Pancreas (tissue), 10 donors: ENCODE data around the gene ATP13A3. TPM values are rescaled to one million over a fixed set of nuclear protein-coding genes. Genes with fewer than 3 reads are reported as not detected.
A peak's percentile ranks its signal among the peaks of the same experiment; 100 is the strongest.

Source experiments
- ATAC-seq, 4 donors: fragments of 200-7000 bp; cut with Tn5 transposase; one replicate each; pipeline versions ENCODE4 v1.8.0 to v1.9.1; 2020; ENCODE audit warnings: mild to moderate bottlenecking in 4 of 4, moderate library complexity in 4 of 4
- DNase-seq, 6 donors: peaks; one replicate each; pipeline ENCODE4 v3.0.0-alpha.2; 2020
- FAIRE-seq: peaks from 2 replicates; lab custom pipeline; 2012; peaks lifted over from hg19 to GRCh38; lab: Jason Lieb, UNC
- H3K27ac ChIP-seq, 4 donors: fragments of 200-600 bp; sonication (generic); 1 replicate in 3 of 4; 2 replicates in 1 of 4; pipeline versions ENCODE4 v1.5.0 to v1.8.0; 2020
- H3K27me3 ChIP-seq, 4 donors: fragments of 200-600 bp; one replicate each; pipeline ENCODE4 v1.8.0; 2021
- H3K36me3 ChIP-seq, 3 donors: fragments of 200-600 bp; sonication (generic) in 1 of 3; one replicate each; pipeline versions ENCODE4 v1.5.0 to v1.8.0; 2020 to 2021
- H3K4me1 ChIP-seq, 3 donors: fragments of 200-600 bp; one replicate each; pipeline ENCODE4 v1.8.0; 2021
- H3K4me3 ChIP-seq, 4 donors: fragments of 200-600 bp; sonication (generic) in 2 of 4; one replicate each; pipeline versions ENCODE4 v1.5.0 to v1.8.0; 2020 to 2021
- H3K9me3 ChIP-seq, 4 donors: fragments of 200-600 bp; one replicate each; pipeline ENCODE4 v1.8.0; 2021
- WGBS, 2 donors: extraction: QIAGEN DNeasy Blood & Tissue Kit; methylation state at CpG; one replicate each; pipeline ENCODE4 v1.1.7; 2013; 5-methylcytosine and 5-hydroxymethylcytosine counted together
- intact Hi-C, 3 donors: fragments of 100-400 bp; cut with DNase I; formaldehyde crosslinking; loops; one replicate each; pipeline versions ENCODE4 v1.11.1 to v1.14.2; 2022
- polyA plus RNA-seq, 2 donors: library from polyadenylated mRNA; stranded (reverse); fragments of 200-250 nt; gene quantifications; one replicate each; pipeline ENCODE4 v1.2.3, GENCODE V29; 2013
- total RNA-seq, 6 donors: library from RNA; stranded (reverse); fragmentation: NEBNext Ultra II Directional in 4 of 6; extraction: Animal tissue kit (Norgen Biotek cat#: 25700) in 4 of 6; gene quantifications; one replicate each; pipeline versions ENCODE4 v1.2.1 to v1.2.4, GENCODE V29; 2021 to 2023
- TF ChIP-seq, protein P1 (sequence below), 4 donors: fragments of 200-600 bp; sonication (generic) in 3 of 4; IDR thresholded peaks; one replicate each; pipeline versions ENCODE4 v1.5.0 to v1.8.0; 2021; ENCODE audit warnings: antibody characterized with exemption in 4 of 4
- donor health status: healthy with polysubstance abuse.
- donor health status: DM: no; HTN: no; CAD: no; lungs with moderate emphysema.
- donor health status: DM: no; HTN: no; CAD: no.
- donor health status: control.
- donor health status: control.
- donor health status: Bipolar disorder and iron deficiency.
- donor health status: DM: yes; HTN: yes; CAD: no.
- donor health status: DM: no; HTN: no; CAD: no.
- donor health status: DM: no; HTN: no; CAD: no.
- donor health status: DM: yes; HTN: yes; CAD: no.

Gene ATP13A3
- total and polyA plus RNA-seq, 8 donors, result 9.3 to 66.6 (median 24.7) TPM

DNA sequence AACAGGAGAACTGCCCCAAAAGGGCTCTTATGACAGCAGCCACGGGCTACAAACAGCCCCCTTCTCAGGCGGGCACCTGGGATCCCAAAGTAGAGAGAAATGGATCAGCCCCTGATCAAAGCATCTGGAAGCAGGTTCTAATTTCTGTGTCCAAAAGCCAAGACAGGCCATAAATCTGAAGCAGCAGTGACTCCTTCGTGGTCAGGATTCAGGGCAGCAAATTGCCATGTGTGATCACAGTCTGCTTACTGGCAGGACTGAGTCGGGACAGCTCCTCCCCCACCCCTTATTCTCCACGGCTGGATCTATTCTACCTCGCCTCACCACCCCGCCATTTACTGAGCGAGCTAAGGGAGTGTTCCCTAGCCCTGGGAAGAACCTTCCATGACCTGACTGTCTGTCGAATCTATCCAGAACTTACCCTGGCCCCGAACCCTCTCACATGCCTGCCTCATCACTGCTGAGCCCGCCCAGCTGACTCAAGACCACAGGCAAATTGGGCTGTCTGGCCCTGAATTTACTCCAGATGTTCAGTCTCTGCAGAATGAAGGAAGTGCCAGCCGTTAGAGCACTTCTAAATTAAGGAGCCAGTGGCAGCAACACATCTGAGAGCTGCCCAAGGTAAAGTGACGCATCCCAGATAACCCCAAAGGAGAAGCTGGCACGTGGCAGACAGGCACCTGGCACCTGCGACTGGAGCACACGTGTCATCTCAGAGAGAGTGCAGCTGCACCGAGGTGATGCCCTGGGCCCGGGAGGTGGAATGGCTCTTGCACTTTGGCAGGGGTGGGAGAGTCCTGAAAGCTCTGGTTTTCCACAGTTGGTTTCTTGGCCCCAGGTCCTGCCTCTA, 118.6 kb downstream of the ATP13A3 start:
- TF ChIP-seq, protein P1, sequence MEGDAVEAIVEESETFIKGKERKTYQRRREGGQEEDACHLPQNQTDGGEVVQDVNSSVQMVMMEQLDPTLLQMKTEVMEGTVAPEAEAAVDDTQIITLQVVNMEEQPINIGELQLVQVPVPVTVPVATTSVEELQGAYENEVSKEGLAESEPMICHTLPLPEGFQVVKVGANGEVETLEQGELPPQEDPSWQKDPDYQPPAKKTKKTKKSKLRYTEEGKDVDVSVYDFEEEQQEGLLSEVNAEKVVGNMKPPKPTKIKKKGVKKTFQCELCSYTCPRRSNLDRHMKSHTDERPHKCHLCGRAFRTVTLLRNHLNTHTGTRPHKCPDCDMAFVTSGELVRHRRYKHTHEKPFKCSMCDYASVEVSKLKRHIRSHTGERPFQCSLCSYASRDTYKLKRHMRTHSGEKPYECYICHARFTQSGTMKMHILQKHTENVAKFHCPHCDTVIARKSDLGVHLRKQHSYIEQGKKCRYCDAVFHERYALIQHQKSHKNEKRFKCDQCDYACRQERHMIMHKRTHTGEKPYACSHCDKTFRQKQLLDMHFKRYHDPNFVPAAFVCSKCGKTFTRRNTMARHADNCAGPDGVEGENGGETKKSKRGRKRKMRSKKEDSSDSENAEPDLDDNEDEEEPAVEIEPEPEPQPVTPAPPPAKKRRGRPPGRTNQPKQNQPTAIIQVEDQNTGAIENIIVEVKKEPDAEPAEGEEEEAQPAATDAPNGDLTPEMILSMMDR (IDR thresholded peaks at IDR 0.05), result no peak
- Histone ChIP-seq H3K4me3 (no peak overlapping the region), H3K4me1 (no peaks in the 10 kb centered on the region), H3K36me3 (no peaks in the 10 kb centered on the region), H3K27me3 (no peaks in the 10 kb centered on the region), H3K9me3 (no peaks in the 10 kb centered on the region), H3K27ac (no peak overlapping the region)
- ATAC-seq, result no peak
- no peak for FAIRE-seq
- no peak for DNase-seq
- WGBS, 2 donors, result 51 to 66% methylated on average over 18 of the region's 18 CpGs
- intact Hi-C loops, result no loop called here

DNA sequence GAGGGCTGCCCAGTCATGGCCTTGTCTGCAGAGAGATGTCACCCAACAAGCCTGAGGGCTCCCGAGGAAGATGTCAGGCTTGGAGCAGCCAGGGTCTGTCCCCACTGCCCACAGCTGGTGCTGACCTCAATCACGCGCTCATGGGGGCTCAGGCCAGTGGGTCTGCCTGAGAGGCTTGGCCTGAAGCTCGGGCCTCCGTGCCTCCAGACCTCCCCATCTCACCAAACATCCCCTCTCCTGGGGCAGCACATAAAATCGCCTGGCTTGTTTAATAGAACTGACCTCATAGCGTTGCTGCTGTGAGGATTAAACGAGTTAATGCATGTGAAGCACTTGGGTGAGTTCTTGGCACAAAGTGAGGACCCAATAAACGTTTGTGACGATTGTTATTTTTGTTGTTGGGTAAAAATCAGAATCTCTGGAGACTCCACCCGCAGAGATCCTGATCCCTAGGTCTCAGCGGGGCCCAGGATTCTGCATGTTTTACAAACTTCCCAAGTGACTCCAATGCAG, 120.8 kb downstream of the ATP13A3 start:
- TF ChIP-seq, protein P1 (IDR thresholded peaks at IDR 0.05), result no peak
- ATAC-seq (no peak), DNase-seq (no peak), FAIRE-seq (no peak)
- Histone ChIP-seq H3K27me3 (no peaks in the 10 kb centered on the region), H3K27ac (no peak overlapping the region), H3K9me3 (no peaks in the 10 kb centered on the region), H3K4me1 (no peaks in the 10 kb centered on the region), H3K4me3 (no peak overlapping the region), H3K36me3 (no peaks in the 10 kb centered on the region)
- intact Hi-C loops, result no loop called here
- 68 to 75% methylated on average over 12 of the region's 12 CpGs for WGBS, 2 donors

DNA sequence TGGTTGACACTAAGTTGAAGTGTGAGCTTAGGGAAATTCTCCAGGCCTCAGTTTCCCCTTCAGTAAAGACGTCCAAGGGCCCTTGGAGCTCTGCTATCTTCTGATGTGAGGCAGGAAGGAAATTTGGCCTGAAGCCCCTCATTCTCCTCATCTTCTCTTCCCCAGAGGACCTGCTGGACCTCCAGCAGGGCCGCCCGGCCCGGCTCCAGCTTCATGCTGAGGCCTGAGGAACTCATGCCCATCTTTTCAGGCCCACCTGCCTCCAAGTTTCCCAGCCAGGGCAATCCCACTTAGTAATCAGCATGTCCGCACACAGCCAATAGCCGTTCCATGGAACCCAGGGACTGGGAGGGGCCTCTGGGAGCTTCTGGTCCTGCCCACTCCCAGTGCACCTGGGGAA, 121.3 kb downstream of the ATP13A3 start:
- H3K27me3 ChIP-seq, result no peaks in the 10 kb centered on the region
- no peak overlapping the region for H3K27ac ChIP-seq
- H3K9me3 ChIP-seq, result no peaks in the 10 kb centered on the region
- FAIRE-seq (no peak), ATAC-seq (no peak), DNase-seq (no peak)
- H3K4me1 ChIP-seq, result no peaks in the 10 kb centered on the region
- 72 to 78% methylated on average over 6 of the region's 6 CpGs for WGBS, 2 donors
- no peaks in the 10 kb centered on the region for H3K36me3 ChIP-seq
- no peak overlapping the region for H3K4me3 ChIP-seq
- TF ChIP-seq, protein P1 (IDR thresholded peaks at IDR 0.05), result no peak
- intact Hi-C loops, result no loop called here

DNA sequence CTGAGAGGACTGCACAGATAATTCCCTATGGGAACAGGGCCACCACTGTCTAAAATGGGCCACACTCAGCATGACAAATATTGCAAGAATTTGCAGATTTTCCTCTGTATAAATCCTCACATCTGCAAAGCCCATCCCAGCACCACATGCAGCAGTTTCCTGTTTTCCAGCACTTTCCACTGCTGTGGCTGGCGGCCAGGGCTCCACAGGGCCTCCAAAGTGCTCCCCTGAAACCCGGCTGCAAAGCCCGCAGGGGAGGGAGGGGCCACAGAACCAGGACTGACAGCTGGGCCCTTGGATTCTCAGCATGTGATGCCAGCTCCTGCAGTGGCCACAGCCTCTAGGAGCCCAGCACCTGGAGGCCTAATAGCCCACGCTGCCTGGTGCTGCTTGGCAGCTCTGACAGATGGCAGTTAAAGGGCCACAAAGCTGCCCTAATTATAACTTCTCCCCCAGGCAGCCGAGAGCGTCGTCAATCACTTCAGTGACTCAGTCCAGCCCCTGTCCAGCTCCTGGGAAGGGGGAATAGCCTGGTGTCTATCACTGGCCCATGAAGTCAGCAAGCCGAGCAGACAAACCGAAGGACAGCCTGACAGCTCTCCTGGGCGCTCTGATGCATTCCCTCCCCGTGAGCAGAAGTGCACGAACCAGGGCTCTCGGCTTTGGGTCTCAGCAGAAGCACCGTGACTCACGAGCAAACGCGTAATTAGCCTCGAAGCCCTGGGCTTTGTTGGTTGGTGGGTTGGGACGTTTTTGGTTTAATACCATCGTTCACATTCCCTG, 122.0 kb downstream of the ATP13A3 start:
- ATAC-seq (peak in 2 of 4 donors; percentile 68 to 74), DNase-seq (peak in 1 of 6 donors; percentile 27), FAIRE-seq (no peak)
- H3K9me3 ChIP-seq, result no peaks in the 10 kb centered on the region
- no peaks in the 10 kb centered on the region for H3K27me3 ChIP-seq
- WGBS, 2 donors, result 48 to 60% methylated on average over 20 of the region's 20 CpGs
- no peaks in the 10 kb centered on the region for H3K36me3 ChIP-seq
- no peak overlapping the region for H3K27ac ChIP-seq
- intact Hi-C loops, result no loop called here
- no peak overlapping the region for H3K4me3 ChIP-seq
- H3K4me1 ChIP-seq, result no peaks in the 10 kb centered on the region
- TF ChIP-seq, protein P1 (IDR thresholded peaks at IDR 0.05), result no peak
